RKO (cell line): ENCODE data around the gene TH.

Source experiments
- DNase-seq: peaks from one replicate; pipeline ENCODE4 v3.0.0-alpha.2; 2016; ENCODE audit warnings: low spot score

TH gene

DNA sequence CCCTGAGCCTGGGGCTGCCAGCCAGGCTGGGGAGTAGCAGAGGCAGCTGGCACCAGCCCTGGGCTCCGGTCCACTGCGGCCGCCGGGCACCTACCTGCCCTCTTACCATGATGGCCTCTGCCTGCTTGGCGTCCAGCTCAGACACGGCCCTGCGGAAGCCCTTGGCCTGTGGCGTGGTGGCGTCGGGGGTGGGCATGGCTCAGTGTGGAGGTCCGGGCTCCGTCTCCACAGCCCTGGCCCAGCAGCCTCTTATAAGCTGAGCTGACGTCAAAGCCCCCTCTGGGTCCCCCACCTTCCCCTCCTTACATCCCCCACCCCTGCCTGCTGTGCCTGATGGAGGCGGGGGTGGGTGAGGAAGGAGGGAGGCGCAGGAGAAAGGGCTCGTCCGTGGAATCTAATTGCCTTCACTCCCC, at the start of gene TH:
Gene TH (minus strand): TSS at position 225 of the 413 bp plus-strand sequence. CDS start 29 bp downstream, at position 196.
- DNase-seq, result no peak

DNA sequence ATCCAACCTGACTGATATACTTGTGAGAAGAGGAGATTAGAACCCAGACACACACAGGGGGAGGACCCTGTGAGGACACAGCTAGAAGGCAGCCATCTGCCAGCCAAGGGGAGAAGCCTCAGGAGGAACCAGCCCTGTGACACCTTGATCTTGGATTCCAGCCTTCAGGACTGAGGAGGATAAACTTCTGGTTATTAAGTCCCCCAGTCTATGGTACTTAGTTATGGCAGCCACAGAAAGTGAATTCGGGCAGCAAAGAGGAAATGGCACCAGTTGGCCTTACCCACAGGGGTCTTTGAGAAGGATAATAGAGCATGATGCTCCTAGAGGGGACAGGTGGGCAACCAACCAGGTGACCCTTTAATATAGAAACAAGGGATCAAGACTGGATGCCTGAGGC, 49.4 kb upstream of the TH start:
- DNase-seq, result no peak

DNA sequence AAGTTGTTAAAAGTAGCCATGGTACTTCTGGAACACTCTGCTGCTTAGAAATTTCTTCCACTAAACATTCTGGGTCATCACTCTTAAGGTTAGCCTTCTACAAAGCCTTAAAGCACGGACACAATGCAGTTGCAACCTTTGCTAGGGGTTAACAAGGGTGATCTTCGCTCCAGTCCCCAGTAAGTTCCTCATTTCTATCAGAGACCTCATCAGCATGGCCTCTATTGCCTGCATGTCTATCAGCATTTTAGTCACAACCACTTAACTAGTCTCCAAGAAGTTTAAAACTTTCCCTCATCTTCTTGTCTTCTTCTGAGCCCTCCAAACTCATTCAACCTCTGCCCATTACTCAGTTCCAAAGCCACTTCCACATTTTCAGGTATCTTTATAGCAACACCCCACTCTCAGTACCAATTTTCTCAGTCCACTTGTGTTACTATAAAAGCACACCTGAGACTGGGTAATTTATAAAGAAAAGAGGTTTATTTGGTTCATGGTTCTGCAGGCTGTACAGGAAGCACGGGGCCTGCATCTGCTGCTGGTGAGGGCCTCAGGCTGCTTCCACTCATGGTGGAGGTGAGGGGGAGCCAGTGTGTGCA, 48.7 kb upstream of the TH start:
- DNase-seq, result no peak

DNA sequence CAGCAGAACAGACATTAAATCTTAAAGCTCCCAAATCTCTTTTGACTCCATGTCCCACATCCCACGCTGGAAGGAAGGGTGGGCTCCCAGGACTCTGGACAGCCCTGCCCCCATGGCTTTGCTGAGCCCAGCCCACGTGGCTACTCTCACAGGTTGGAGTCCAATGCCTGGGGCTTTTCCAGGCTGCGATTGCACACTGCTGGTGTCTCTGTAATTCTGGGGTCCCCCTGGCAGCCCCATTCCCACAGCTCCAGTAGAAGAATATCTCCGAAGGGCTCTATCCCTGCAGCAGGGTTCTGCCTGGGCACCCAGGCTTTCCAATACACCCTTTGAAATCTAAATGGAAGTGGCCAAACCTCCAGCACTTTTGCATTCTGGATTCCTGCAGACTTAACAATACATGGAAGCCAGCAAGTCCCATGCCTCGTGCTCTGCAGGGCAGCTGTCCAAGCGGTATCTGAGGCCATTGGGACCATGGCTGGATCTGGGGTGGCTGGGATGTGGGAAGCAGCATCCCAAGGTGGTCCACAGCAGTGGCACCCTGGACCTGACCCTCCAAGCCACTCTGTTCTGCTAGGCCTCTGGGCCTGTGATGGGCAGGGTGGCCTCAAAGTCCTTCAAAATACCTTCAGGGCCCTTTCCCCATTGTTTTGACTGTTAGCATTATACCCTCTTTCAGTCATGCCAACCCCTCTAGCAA, 47.9 kb upstream of the TH start:
- no peak for DNase-seq

DNA sequence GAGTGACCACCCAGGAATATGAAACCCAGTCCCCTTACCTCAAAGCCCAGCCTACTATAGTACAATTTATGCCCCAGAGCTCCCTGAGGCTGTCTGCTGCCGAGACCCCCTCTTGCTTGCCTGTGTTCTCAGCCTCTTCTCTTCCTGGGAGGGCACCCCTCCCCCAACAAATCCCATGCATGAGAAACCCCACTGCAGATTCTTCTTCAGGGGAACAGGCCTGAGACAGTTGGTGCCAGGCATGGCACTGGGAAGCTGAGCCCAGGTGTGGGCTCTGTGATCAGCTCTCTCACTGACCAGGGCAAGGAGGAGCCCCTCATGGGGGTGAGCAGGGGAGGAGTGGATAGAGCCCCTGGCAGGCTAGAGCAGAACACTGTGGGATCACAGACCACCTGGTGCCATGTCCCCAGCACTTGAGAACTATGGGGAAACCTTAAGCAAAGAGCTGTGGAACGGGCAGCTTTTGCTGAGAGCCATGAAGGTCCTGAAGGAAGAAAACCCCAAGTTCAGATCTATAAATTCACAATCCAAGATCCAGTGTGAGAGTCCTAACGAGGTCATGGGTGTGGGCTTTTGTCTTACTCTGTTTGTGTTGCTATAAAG, 46.5 kb upstream of the TH start:
- DNase-seq, result no peak

DNA sequence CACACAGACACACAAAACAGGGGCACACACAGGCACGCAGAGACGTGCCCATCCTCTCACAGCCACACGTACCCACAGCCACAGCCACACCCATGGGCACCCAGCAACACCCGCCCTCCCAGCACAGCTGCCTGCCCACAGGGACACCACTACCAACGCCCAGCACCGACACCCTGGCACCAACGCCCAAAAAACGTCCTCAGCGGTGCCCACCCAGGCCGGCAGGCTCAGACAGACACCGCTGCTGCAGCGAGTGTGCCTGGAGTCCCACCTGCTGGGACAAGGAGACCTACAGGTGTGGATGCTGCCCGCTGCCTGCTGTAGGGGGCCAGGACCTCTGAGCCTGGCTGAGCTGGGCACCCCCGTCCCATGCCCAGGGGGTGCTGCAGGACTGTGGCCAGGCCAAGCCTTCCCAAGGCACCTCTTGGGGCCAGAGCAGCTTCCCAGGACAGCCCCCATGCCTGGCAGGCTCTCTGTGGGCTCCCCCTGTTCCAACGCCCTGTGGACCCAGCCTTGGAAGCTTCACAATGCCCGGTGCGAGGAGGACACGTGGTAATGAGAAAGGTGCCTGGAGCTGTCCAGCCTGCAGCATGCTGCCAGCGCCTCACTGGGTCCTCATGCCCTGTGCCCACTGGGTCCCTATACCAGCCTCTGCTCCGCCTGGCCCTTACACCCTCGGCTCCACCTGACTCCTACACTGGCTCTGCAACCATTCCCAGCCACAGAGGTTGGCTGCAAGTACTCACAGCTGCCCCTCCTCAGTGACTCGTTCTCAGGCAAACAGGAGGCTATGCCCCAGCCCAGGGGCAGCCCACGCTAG, 45.8 kb upstream of the TH start:
- no peak for DNase-seq

DNA sequence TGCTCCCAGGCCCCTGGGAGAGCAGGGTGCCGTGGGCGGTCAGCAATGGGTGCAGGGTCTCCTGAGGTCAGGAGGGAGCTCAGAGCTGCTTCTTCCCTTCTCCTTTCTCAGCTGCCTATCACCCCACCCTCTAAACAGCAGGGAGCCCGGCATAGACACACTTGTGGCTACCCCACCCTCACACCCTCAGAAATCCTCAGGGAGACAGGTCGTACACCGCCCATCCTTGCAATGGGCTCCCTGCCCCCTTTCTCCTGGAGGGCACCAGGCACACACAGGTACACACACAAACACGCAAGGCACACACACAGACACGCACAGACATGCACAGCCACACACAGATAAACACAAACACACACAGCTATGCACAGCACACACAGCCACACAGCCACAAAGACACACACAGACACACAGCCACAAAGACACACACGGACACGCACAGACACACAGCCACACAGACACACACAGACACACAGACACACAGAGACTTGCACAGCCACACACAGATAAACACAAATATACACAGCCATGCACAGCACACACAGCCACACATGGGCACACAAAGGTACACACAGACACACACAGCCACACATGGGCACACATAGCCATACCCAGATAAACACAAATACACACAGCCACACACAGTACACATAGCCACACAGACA, 44.9 kb upstream of the TH start:
- DNase-seq, result no peak

DNA sequence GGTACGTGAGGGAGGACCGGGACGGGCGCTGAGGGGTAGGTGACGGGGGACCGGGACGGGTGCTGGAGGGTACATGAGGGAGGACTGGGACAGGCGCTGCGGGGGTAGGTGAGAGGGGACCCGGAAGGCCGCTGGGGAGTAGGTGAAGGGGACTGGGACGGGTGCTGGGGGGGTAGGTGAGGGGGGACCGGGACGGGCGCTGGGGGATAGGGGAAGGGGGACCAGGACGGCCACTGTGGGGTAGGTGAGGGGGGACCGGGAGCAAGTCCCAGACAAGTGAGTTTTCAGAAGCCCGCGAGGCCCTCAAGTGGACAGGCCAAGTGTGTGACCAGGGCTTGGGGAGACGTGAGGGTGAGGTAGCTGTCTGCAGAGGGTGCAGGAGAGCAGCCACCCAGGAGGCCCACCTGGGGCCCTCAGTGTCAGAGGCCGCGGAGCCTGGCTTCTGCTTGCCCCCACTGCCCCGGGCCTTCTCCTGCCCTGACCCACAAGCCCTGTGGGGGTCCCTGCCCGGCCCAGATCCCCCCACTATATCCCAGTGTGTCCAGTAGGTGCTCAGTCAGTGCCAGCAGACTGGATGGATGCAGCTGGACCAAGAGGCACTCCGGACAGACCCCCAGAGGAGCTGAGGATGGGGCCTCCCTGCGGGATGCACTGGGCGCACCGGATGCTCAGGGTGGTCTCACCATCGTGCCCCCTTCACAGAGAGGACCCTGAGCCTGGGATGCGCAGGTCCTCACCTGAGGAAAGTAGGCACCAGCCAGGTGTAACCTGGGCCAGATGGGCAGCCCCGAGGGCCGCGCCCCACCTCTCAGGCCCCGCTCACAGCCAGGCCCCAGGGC, 44.2 kb upstream of the TH start:
- DNase-seq, result no peak

DNA sequence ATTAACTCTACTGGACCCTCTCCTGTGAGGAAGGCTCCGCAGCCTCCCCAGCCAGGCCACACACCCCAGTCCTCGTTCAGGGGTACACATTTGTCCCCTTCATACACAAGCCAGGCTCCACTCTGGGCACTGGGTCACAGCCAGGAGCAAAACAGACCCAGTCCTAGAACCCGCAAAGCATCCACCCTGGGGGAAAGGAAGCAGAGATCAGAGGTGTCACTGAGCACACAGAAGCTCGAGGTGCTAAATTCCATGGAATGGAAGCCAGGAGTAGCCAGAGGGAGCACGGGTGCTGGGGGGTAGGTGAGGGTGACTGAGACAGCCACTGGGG, 43.6 kb upstream of the TH start:
- no peak for DNase-seq

DNA sequence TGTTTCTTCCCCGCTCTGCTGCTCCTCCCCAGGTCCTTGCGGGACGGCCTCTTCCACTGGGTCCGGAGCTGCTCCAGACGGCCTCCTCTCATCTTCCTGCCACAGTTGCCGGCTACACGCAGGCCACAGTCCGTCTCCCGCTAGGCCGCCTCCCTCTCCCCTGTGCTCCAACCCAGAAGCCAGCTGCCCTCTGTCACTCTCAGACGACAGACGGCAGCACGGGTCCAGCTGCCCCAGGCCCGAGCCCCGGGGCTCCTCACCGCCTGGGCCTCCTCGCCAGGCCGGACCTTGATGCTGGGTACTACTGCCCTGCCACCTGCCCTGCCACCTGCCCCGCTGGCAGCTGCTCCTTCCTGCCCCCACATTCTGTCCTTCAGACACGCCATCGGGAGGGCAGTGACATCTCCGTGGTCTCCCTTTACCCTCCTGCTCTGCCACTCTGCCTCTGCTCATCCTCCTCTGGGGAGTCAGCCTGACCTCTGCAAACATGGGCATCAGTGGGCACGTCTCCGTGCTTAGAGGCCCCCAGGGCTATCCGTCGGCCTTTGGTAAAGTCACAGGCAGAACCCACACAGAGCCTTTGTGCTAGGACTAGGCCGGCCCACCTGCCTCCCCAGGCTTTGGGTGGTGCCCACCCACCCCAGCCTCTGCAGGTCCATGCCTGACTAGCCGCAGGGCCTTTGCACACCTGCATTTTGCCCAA, 43.1 kb upstream of the TH start:
- no peak for DNase-seq

DNA sequence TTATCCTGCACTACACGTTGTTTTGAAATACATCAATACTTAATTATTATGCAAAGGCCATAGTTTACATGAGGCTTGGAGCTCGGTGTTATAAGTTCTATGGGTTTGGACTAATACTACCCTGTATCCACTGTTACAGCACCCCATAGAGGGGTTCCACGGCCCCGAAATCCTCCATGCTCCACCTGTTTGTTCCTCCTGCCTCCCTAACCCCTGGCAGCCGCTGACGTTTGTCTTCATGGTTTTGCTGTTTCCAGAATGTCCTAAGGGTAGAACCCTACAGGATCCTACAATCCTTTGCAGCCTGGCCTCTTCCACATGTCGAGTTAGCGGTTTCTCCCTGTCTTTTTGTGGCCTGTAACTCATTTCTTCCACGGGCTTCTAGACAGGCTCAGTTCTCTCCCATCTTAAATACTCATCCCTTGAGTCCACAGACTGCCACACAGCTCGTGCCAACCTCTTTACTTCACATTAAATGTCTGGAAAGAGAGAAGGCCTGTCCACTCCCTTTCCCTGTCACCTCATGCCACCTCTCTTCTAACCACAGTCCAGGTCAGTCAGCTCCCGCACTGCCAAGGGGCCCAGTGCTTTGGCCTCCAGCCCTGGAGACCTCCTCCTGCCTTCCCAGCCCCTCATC, 42.4 kb upstream of the TH start:
- no peak for DNase-seq

DNA sequence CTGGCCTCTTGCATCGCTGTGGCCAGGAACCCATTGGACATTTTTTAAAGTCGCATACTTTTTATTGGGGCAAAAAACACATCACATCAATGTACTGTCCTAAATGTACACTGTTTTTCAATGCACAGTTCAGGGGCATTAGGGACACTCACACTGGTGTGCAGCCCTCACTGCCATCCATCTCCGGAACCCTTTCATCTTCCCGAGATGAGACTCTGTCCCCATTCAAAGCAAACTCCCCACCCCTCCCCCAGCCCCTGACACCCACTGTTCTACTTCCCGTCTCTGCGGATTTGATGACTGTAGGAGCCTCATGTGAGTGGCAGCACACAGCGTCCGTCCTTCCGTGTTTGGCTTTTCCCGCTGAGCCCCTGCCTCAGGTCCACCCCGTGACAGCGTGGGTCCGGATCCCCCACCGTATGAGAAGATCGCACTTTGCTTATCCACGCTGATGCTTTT, 41.8 kb upstream of the TH start:
- DNase-seq, result no peak

DNA sequence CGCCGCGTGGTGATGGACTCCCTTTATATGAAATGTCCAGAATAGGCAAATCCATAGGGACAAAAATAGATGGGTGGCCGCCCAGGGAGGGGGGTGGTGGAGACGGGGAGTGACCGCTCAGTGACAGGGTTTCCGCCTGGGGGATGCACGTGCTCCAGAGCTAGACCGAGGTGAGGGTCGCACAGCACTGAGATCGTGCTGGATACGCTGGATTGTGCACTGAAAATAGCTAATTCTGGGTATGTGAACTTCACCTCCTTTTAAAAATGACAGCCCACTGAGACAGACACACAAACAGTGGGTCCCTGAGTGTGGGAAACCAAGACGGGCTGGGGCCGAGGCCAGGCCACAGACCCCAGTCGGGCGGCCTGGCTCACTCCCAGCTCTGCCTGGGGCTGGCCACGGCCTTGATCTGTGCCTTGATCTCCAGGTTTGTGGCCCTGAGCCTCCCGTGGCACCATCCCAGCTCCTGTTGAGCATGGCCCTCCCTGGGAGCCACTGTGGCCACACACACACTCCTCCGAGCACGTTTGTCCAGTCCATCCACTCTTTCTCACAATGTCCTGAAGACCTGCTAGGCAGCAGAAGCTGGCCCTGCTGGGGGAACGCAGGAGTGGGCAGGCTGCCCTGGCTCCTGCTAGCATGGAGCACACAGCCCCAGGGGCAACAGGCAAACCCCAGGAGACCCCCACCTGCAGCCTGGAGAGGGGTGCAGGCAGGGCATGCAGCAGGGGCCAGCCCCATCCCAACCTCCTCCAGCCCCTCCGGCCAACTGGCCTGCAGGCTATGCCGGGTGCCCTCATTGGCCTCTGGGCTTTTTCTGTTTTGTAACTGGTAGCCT, 41.0 kb upstream of the TH start:
- DNase-seq, result no peak

DNA sequence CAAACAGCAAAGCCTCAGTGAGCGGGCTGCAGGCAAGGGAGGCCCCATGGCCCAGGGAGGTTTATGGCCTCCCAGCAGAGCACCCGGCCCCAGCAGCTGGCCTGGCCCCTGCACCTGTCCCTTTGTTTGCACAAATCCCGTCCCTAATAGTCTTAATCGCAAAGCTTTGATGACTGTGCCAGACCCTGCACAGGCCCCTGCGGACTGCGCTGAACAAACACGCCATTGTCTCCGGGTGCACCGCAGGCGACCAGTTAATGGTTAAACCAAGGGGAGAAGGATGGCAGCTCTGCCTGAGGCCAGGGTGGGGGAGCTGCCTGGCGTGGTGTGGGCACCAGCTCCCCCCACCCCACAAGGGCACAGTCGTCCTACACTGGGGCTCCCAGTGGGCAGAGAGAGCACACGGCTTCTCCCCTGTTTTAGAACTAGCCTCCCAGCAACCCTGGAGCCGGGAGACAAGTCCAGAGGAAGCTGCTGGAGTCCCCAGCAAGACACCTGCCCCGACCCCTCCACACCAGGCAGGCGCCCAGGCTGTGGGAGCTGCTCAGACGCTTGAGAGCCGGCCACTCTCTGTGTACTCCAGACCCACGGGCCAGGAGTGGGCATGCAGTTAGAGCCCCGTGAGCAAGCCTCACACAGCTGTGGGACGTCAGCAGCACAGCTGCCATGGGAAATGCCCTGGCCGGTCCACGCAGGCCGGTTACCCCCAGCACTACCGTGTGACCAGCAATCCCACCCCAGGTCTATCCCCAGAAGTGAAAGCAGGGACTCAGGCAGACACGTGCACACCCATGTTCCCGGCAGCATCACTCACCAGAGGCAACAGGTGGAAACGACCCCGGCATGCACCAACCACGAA, 39.7 kb upstream of the TH start:
- no peak for DNase-seq

DNA sequence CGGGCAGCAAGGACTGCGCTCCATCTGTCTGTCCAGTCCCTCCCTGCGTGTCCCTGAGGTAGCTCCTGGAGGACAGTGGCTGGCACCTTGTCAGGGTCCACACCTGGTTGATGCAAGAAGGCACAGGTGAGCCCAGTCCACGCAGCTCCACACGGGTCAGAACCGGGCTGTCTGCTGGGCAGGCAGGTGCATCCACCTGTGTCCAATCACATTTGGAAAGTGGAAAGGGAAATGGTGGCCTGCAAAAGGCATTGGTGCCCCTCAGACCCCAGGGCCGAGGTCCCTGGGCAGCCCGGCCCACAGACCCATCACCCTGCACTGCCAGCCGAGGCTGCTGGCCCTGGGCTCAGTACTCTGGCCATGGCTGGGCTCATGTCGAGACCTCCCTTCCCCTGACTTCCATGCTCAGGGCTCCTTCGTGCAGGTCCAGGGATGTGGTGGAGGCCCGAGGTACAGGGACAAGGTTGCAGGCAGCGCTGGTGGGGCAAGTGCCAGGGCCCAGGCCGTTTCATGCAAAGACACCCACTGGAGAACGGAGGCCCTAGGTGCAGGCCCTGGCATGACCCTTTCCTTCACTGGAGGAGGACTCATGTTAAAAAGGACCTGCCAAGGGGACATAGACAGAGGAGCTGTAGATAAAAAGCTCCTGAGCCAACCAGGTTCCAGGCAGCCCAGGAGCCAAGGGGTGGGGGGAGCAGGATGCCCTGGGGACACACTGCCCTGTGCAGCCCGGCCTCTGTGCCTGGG, 38.9 kb upstream of the TH start:
- DNase-seq, result no peak

DNA sequence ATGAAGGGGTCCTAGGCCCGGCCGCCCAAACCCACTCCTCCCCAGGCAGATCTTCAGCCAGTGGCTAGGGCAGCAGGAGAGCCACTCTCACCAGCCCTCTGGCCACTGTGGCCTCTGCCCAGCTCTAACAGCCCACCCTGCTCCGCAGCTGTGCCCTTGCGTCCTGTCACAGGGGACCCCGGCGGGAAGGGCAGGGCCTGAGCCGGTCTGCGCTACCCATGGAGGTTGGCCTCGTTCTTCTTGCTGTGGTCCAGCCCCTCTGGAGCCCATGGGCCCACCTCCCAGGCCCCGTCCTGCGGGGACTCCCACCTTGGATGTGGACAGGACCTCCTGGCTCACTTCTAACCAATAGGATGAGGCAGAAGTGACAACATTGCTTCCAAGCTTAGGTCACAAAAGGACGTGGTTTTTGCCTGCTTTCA, 38.3 kb upstream of the TH start:
- no peak for DNase-seq

DNA sequence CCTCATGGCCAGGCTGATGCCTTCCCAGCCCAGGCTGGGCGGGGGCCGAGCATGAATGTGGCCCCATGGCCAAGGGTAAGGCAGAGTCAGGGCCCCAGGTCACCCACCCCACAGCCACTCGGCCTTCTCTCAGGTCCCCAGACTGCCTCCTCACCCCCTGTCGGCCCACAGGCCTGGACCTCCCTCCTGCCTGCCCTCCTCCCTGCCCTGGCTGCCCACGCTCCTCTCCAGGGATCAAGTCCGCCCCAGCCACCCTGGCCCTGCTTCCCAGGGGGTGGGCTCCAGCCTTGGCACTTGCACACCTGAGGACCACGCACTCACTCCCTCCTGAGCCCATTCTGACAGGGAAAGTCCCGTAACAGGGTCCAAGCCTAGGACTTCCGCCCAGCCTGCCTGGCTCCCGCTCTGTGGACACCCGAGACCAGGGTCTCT, 37.8 kb upstream of the TH start:
- DNase-seq, result no peak
